SK-N-SH (cell line): ENCODE data around the gene PBOV1.

Source experiments
- TAF1 ChIP-seq: IDR thresholded peaks from 2 replicates; pipeline ENCODE4 v1.6.1; 2012; ENCODE audit warnings: low read depth, mild to moderate bottlenecking, low read length, moderate library complexity, borderline replicate concordance
- TF ChIP-seq, protein P1 (sequence below): IDR thresholded peaks from 2 replicates; pipeline ENCODE4 v1.4.0; 2012; ENCODE audit warnings: low read depth
- TF ChIP-seq, protein P2 (sequence below): IDR thresholded peaks from 2 replicates; pipeline ENCODE4 v1.6.1; 2012; ENCODE audit warnings: mild to moderate bottlenecking, low read depth, low read length, moderate library complexity

DNA sequence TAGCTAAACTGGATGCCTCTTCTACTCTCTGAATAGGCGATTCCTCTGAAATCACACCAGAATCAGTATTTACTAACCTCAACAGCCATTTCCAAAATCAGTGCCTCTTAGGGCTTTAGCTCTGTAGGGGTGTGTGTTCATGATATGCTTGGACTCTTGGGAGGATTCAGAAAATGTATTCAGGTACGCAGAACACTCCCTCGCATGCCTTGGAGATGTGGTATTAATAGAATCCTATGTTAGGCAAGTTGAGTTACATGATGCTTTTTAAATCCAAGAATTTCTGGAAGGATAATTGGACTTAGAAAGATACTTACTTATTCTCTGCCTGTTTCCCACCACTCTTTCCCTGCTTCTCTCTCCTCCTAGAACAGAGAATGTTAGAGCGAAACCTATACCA, 31.8 kb upstream of the PBOV1 start:
- no peak for TF ChIP-seq TAF1
- TF ChIP-seq, protein P1, sequence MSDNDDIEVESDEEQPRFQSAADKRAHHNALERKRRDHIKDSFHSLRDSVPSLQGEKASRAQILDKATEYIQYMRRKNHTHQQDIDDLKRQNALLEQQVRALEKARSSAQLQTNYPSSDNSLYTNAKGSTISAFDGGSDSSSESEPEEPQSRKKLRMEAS: no peak
- TF ChIP-seq, protein P2, sequence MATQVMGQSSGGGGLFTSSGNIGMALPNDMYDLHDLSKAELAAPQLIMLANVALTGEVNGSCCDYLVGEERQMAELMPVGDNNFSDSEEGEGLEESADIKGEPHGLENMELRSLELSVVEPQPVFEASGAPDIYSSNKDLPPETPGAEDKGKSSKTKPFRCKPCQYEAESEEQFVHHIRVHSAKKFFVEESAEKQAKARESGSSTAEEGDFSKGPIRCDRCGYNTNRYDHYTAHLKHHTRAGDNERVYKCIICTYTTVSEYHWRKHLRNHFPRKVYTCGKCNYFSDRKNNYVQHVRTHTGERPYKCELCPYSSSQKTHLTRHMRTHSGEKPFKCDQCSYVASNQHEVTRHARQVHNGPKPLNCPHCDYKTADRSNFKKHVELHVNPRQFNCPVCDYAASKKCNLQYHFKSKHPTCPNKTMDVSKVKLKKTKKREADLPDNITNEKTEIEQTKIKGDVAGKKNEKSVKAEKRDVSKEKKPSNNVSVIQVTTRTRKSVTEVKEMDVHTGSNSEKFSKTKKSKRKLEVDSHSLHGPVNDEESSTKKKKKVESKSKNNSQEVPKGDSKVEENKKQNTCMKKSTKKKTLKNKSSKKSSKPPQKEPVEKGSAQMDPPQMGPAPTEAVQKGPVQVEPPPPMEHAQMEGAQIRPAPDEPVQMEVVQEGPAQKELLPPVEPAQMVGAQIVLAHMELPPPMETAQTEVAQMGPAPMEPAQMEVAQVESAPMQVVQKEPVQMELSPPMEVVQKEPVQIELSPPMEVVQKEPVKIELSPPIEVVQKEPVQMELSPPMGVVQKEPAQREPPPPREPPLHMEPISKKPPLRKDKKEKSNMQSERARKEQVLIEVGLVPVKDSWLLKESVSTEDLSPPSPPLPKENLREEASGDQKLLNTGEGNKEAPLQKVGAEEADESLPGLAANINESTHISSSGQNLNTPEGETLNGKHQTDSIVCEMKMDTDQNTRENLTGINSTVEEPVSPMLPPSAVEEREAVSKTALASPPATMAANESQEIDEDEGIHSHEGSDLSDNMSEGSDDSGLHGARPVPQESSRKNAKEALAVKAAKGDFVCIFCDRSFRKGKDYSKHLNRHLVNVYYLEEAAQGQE: no peak
